Hypothalamus (tissue), 51 donors: ENCODE results near the gene LAMA5.

Source experiments
- DNase-seq, 51 donors: peaks; one replicate each; lab custom pipeline; 2025; lab: John Stamatoyannopoulos, UW

Gene LAMA5

GRCh38 chr20:62372042-62372993 lies 5.2 kb upstream of the LAMA5 start:
- DNase-seq = no peak

- DNase-seq = no peak
Observed at GRCh38 chr20:62371588-62372041, 4.5 kb upstream of the LAMA5 start.

GRCh38 chr20:62370807-62371587 lies 3.9 kb upstream of the LAMA5 start:
- no peak for DNase-seq

GRCh38 chr20:62370115-62370806 lies 3.1 kb upstream of the LAMA5 start:
- no peak for DNase-seq

GRCh38 chr20:62369815-62370114 lies 2.7 kb upstream of the LAMA5 start:
- DNase-seq = no peak

GRCh38 chr20:62368976-62369814 lies 2.1 kb upstream of the LAMA5 start:
- peak in 21 of 51 donors; percentile 16 to 80 (median 41) for DNase-seq

- peak in 3 of 51 donors; percentile 21 to 48 (median 22) for DNase-seq
Observed at GRCh38 chr20:62368392-62368975, 1.4 kb upstream of the LAMA5 start.

GRCh38 chr20:62367633-62368391 lies 700 bp upstream of the LAMA5 start:
- DNase-seq = peak in 9 of 51 donors; percentile 17 to 62 (median 31)

- peak in 2 of 51 donors; percentile 24 to 29 for DNase-seq
Observed at GRCh38 chr20:62366370-62367135, 559 bp downstream of the LAMA5 start.

- DNase-seq = no peak
Observed at GRCh38 chr20:62365814-62366369, 1.2 kb downstream of the LAMA5 start.

GRCh38 chr20:62364911-62365736 lies 2.0 kb downstream of the LAMA5 start:
- DNase-seq = no peak

GRCh38 chr20:62363920-62364851 lies 2.9 kb downstream of the LAMA5 start:
- DNase-seq = no peak

GRCh38 chr20:62362991-62363919 lies 3.9 kb downstream of the LAMA5 start:
- no peak for DNase-seq

GRCh38 chr20:62362590-62362940 lies 4.5 kb downstream of the LAMA5 start:
- DNase-seq = no peak
